Measurements from ENCODE around the gene SDK2.

- TF ChIP-seq RAD21 (IDR thresholded peaks at IDR 0.05; ENCODE audit: low read length), result no peak
- TF ChIP-seq, protein P1, sequence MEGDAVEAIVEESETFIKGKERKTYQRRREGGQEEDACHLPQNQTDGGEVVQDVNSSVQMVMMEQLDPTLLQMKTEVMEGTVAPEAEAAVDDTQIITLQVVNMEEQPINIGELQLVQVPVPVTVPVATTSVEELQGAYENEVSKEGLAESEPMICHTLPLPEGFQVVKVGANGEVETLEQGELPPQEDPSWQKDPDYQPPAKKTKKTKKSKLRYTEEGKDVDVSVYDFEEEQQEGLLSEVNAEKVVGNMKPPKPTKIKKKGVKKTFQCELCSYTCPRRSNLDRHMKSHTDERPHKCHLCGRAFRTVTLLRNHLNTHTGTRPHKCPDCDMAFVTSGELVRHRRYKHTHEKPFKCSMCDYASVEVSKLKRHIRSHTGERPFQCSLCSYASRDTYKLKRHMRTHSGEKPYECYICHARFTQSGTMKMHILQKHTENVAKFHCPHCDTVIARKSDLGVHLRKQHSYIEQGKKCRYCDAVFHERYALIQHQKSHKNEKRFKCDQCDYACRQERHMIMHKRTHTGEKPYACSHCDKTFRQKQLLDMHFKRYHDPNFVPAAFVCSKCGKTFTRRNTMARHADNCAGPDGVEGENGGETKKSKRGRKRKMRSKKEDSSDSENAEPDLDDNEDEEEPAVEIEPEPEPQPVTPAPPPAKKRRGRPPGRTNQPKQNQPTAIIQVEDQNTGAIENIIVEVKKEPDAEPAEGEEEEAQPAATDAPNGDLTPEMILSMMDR (conservative IDR thresholded peaks at IDR 0.05; ENCODE audit: low read depth, low read length), result no peak
- TF ChIP-seq NFE2L2 (IDR thresholded peaks at IDR 0.05; ENCODE audit: low read depth, low read length), result no peak
- TF ChIP-seq, protein P2, sequence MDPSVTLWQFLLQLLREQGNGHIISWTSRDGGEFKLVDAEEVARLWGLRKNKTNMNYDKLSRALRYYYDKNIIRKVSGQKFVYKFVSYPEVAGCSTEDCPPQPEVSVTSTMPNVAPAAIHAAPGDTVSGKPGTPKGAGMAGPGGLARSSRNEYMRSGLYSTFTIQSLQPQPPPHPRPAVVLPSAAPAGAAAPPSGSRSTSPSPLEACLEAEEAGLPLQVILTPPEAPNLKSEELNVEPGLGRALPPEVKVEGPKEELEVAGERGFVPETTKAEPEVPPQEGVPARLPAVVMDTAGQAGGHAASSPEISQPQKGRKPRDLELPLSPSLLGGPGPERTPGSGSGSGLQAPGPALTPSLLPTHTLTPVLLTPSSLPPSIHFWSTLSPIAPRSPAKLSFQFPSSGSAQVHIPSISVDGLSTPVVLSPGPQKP (IDR thresholded peaks at IDR 0.05; ENCODE audit: borderline replicate concordance, low read depth, low read length), result no peak
- TF ChIP-seq CEBPB (IDR thresholded peaks at IDR 0.05; ENCODE audit: low read depth, low read length), result no peak
- TF ChIP-seq POLR2A (IDR thresholded peaks at IDR 0.05; ENCODE audit: low read depth, low read length), result no peak
- no peak for TF ChIP-seq SMC3 (IDR thresholded peaks at IDR 0.05; ENCODE audit: low read depth, low read length)
- TF ChIP-seq, protein P3, sequence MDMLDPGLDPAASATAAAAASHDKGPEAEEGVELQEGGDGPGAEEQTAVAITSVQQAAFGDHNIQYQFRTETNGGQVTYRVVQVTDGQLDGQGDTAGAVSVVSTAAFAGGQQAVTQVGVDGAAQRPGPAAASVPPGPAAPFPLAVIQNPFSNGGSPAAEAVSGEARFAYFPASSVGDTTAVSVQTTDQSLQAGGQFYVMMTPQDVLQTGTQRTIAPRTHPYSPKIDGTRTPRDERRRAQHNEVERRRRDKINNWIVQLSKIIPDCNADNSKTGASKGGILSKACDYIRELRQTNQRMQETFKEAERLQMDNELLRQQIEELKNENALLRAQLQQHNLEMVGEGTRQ (IDR thresholded peaks at IDR 0.05; ENCODE audit: low read depth, low read length), result no peak
- TF ChIP-seq RCOR1 (IDR thresholded peaks at IDR 0.05; ENCODE audit: insufficient replicate concordance, low read length), result no peak
Measured at GRCh38 chr17:73401911-73402310, 242.3 kb downstream of the SDK2 start.
